Stimulated activated naive CD4-positive, alpha-beta T cell (primary cell): Measurements from ENCODE around the gene ELMO1.

Experiments used
- DNase-seq, 6 experiments: peaks; one replicate each; lab custom pipeline; 2025; lab: John Stamatoyannopoulos, UW

ELMO1 gene

DNA sequence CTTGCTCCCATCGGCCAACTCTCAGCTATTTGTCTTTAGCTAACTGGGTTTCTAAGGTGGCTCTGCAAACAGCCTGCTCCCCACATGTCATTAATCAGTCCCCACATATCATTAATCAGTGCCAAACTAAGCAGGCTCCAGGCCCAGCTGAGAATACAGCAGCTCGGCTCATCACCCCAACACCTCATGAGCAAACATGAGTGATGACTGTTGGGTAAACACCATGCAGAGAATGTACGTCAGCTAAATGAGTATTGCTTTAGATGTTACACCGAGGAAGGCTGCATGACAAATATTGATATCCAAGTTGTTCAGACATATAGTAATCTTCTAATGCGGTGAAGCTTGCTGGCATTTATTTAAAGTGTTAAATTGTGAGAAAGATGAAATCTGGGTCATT lies 536.9 kb downstream of the ELMO1 start:
- DNase-seq: no peak

DNA sequence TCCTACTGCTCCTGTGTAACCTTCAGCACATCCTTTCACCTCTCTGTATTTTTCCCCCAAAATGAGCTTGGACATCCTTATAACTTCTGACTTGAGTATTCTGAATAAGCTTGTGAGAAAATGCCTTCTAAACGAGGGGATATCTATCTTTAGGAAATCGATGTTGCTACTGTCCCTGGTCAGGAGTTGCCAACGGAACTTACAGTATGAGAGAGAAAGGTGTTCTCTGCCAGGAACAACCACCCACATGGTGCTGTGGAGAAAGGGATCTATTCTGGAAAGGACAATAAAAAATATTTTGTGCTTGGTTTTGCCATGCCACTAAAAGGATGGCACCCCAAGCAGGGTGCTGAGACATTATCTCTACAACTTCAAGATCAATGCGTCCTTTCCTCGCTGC lies 537.8 kb downstream of the ELMO1 start:
- DNase-seq: no peak

DNA sequence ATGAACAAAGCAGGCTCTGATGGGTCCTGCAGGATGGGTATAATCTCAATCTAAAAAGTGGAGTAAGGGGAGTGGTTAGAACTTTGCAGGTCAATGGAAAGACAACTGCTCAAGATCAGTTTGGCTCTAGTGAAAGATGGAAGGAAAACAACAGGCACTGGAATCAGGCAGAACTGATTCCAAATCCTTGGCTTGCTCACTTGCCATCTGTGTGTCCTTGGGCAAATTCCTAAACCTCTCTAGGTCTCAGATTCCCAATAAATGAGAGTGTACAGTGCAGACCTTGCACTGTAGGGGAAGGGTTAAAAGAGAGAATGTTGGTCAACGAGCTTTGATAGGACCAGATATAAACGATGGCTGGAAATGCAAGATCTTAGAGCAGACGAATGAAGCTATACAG lies 538.3 kb downstream of the ELMO1 start:
- no peak for DNase-seq

DNA sequence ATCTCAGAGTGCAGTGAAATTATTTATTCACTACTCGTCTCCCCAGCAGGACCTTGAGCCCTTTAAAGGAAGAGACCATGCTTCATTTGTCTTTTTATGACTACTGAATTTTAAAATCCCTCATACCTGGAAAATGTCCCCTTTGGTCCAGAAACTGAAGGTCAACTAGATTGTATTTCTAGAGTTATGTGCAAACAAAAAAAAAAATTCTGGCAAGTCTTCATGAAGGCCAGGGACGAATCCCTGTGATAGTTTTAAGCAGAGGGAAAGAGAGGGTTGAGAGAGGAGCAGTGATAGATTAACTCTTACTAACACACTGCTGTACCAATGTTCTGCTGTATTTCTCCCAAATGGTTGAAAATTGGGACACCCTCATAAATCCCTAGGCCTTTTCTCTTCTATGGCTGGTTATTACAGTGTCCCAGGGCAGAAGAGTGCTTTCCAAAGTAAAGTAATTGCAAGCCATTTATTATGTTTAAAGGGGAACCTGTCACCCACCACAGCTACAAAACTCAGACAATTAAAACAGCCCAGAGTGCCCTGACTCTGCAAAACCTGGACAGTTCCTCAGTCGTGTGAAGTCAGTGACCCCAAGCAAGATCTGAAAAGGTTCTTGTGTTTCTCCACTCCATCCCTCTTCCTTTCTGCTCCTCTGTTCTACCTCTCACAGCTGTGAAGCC lies 541.6 kb downstream of the ELMO1 start:
- no peak for DNase-seq

DNA sequence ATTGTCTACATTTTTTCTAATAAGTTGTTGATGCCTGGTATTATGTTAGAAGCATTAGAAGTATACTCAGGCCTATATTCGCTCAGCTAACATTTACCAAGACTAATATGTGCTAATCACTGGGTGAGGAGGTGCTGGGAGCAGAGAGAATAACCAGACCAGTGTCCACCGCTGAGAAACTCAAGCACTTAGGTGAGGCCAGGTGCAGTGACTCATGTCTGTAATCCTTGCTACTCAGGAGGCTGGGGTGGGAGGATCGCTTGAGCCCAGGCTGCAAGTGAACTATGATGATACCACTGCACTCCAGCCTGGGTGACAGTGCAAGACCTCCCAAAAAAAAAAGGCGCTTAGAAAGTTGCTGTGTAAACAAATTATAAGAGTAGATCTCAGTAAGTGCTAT lies 542.2 kb downstream of the ELMO1 start:
- DNase-seq: no peak

DNA sequence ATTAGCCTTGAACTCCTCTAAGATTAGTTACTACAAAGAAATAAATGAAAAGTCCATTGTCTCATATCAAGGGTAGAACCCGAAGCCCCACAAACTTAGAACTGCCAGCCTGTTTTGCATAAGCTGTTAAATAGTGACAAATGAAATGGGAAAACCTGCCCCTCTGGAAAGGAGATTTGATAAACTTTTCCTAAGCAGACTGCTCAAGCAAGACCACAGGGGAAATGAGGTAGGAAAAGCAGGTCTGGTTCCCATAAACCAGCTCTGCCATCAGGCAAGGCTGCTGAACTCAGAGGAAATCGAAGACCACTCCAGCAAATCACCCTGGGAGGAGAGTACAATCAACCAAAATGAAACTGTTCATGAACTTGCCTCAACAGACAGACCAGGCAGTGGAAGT lies 542.8 kb downstream of the ELMO1 start:
- no peak for DNase-seq

DNA sequence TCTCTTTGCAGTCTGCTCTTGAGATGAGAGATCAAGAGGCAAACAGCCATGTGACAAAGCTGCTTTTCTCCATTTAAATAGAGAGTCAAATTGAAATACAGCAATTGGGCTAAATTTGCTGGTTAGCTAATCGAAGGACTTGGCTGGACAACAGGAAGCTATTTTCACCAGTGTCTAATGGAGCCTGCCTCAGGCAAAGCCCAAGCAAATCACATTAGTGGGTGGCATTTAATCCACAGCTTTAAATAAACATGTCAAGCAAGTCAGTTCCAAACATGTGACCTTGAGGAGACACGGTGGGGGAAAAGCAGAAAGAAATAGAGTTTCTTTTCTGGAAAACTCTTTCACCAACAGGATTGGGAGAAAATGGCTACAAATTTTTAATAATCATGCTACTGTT lies 543.9 kb downstream of the ELMO1 start:
- DNase-seq: no peak

DNA sequence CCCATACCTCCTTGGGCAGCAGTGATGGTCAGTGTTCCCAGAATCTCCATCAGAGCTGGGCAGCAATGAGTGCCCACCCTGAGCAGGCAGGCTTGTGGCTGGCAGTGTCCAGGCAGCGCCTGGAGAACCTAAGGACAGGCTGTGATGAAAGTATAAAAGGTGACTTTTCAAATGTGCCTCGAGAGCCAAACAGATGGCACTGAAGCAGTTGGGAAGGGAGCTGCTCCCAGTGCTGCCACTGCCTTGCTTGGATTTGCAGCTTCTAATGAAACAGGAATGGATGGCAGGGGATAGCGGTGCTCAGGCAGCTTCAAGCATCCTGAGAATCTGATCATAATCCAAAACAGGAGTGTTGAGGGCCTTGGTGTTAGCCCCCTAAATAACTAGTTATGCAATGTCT lies 544.6 kb downstream of the ELMO1 start:
- no peak for DNase-seq

DNA sequence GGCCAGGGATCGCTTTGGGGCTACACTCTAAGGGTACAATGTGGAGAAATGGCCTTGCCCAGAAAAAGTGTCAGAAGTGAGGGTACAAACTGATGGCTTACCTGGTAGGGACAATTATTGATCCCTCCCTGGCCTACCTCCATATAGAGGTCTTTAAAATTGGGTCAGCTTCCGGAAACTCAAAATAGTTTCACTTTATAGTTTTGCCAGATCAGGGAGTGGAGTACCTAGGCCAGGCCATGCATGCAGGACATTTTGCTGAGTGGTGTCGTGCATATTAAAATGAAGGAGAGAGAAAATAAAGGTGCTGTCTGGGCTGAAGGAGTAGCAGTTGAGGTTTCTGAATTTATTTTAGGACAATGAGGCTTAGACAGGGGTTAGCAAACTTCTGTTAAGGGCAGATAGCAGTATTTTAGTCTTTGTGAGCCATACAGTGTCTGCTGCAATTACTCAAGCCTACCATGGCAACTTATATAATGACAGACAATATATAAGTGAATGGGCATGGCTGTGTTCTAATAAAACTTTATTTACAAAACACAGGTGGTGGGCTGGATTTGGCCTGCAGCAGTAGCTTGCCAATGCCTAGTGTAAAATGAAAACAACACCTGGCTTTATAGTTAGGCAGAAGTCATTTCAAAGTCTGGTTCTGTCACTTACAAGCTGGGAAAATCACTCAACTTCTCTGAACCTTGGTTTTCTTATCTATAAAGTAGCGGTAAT lies 547.5 kb downstream of the ELMO1 start:
- no peak for DNase-seq

DNA sequence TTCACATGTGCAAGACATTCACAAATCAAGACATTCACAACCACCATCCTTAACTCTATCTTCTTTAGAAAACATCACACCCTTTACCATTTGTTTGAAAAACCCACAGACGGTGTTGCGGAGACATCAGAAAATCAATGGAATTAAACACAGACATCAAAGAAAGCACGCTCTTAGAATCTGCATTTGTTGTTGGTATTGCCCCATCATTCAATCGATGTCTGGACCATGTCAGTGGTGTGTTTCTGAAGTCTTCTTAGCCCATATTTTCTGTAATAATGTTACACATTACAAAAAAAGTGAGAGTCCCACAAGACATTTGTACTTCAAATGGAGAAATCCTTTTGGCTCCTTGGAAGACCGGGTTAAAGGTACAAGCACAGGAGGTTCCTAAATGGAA lies 550.5 kb downstream of the ELMO1 start:
- DNase-seq: no peak

DNA sequence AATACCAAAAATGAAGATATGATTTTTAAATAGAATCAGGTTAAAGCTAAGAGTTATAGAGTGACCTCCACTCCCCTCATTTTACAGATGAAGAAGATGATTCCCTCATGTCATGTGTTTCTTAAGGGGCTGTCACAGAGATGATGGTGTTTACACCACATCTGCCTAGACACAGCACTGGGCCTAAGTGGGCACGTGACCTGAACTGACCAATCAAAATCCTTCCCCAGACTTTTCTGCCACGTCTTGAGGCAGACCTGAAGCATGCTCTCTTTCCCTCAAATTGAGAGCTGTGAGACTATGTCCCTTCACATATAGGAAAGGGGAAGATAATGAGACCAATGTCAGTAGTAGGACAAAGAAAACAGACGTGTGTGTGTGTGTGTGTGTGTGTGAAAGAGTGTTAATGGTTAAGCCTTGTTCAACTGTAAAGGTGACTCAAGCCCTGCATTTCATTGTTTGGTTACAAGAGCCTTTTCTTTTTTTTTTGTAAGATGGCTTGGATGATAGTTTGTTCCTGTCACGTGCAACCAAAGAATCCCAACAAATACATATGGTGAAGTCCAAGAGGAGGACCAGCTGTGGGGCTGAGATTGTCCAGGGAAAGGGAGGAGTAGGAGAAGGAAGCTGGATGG lies 551.6 kb downstream of the ELMO1 start:
- no peak for DNase-seq

DNA sequence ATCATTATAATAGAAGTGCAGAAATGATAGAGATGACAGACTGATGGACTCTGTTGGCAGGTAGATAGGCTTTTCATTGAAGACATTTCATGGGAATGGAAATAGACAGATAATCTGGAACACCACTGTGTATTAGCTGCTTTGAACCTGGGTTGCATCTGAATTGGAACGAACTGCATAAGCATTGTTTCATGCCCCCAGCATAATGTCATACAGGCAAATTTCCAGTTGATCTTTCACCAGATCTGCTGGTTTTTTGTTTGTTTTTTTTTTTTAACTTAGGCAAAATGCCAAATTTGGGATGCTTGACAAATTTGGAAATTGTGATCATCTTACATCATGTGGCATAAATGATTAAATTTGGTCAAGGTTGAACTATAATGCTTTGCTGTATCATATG lies 552.2 kb downstream of the ELMO1 start:
- DNase-seq: no peak

DNA sequence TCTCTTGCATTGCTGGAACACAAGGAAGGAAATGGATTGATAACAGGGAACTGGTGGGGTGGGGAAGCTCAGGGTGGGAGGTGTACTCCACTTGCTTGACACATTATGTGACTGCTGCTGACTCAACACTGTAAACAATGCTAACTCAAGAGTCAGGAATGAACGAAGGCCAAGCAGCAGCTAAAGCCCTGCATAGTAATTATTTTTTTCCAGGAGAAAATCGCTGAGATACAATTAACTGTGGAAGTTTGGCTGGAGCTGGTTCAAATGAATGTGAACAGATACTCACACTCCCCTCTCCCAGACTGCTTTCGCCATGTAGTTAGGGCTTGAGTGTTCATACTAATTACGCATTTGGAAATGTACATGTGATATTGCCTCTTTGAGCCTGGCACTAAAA lies 553.5 kb downstream of the ELMO1 start:
- no peak for DNase-seq

DNA sequence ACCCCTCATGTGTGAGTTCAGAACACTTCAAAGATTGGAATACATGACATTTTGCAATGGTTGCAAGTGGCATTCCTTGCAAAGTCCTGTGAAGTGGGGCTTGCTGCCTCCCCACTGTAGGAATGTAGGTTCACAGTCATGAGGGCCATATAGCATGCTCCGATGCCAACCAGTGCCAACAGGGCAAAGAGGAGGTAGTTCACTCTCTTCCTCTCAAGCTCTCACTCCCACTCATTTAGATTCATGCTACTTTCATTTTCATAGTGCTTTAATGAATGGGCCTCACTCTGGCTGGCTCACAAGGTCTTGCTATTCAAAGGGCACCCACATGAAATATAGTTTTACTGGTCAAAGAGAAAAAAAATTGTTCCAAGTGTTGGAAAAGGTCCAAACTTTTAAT lies 554.5 kb downstream of the ELMO1 start:
- DNase-seq: no peak

DNA sequence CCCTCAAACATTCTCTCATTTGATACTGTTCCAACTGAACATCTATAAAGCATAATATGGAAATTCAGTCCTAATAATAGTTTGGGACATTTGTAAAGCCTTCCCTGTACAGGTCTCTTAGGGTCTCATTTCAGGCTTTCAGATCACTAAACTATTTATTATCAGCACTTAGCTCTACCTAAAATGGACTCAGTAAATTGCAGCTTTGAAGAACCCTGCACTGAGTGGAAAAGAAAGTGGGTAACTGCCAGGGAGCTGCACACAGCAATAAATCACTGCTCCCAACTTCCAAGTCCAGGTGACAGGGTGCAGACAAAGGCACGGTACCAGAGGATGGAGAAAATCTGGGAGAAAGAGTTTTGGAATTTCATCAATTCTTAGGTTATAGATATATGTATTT lies 559.5 kb downstream of the ELMO1 start:
- no peak for DNase-seq

DNA sequence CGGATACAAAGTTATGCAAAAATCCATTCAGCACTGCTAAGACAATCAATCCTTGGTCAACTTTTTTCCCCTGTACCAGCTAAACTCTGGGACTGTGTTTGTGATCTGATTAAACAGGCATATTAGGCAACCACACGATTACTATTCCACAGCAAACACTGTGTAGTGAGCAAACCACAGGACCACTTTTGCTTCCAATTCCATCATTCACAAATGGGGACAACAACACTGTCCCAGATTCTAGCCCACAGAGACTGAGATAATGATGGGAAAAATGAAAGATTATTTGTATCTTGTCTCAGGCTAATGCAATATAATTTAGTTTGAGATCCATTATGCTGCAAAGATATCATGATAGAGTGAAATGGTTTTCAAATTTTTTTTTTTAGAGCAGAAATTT lies 560.7 kb downstream of the ELMO1 start:
- DNase-seq: no peak

DNA sequence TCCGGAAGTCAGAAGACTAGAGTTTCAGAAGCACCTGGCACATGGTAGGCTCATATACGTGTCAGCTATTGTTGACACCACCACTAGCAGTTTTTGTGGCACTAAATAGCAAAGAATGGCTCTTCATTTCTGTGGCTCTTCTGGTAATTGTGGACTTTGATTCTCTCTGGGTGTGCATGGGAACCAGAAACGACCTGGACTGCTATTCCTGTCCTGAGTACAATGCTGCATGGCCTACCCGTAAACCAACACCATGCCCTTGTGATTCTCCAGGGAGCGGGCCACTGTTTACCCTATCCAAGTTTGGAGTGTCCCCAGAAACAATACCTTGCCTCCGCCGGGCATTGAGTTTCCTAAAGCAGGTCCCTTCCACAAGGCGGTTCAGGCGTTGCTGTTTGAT lies 561.4 kb downstream of the ELMO1 start:
- DNase-seq: no peak

DNA sequence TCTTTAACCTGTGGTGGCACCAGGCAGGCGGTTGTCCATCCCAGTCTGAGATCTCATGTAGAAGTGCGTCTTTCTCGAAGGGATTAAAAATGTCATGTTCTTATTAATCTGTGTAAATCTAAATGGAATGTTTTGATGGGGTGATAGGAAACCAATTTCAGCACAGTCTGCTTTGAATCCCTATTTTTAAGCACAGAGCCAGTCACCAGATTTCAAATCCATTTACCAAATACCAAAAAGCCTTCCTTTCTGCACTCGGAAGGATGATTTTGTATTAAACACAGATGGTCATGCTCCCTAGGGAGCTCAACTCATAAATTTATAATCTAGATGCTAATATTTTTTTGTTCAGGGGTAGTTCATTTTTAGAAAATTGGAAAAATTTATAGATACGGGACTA lies 563.8 kb downstream of the ELMO1 start:
- no peak for DNase-seq

DNA sequence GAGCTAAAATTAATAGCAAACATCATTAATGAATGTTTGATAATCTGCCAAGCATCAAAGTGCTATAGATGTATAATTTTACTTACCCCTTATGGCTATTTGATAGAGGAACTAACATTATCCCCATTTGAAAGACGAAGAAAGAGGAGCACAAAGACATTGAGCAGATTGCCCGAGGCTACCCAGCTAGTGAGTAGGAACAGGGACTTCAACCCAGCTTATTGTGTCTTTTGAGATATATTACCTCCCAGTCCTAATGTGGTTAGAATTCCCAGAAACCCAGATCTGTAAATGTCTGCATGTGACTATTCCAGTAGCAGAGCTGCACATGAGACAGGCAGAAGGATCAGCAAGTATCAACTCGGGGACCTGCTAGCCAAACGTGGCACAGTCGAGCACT lies 564.3 kb downstream of the ELMO1 start:
- no peak for DNase-seq

DNA sequence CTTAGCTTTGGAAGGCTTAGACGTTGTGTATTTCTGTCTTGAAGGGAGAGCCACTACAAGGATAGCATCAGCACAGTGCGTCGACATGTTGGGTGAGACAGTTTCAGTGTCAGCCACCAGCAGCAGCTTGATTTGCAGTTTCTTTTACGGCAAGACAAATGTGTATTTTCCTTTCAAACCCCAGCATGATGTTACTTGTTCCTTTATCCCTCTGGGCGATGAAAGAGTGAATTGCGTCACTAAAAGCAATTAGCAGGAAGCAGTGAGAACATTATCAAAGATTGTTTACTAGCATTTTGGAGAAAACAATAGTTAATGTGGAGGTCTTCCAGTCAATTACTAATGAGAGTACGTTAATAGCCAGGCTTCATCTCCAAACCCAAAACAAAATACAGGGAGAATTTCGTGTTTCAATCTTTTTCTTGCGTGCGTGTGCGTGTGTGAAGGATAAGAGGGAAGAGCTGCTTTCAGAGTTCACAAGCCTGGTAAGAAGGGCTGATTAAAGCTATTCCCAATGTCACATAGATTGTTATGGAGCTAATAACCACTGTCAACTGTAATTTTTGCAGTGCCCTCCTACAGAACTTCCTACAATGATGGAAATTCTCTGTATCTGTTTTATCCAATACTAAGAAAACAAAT lies 567.3 kb downstream of the ELMO1 start:
- no peak for DNase-seq

DNA sequence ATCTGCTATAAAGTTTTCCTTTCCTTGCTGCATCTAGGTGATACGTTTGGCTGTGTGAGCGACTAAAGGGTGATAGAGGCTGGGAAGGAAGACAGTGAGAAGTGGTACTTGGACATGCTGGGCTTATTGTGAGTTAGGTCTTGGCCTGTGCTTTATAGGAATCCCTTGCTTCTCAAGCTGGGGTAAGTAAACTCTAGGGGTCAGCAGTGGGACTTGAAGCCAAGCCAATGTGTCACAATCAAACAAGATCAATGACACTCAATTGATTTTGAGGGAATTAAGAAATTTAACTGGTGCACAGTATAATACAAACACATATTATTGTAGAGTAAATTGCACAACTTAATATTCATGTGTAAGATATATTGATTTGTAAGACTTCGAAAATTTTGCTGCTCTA lies 568.6 kb downstream of the ELMO1 start:
- DNase-seq: no peak

DNA sequence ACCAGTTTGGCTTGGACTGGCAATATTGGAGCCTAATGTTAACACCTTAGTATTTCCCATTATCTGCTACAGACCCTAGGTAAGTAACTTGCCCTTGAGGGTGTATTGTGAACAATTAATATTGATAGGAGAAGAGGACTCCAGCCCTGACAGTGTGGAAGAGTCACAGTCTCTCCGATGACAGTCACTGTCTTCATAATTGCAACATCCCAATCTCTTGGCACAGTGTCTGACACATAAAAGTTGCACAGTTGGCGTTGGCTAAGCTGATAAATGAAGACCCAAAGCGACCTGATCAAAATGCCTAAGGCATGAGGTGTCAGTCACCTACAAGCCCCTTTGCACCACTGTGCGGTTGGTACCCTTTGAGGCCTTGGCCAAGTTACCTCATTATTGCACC lies 569.6 kb downstream of the ELMO1 start:
- no peak for DNase-seq

DNA sequence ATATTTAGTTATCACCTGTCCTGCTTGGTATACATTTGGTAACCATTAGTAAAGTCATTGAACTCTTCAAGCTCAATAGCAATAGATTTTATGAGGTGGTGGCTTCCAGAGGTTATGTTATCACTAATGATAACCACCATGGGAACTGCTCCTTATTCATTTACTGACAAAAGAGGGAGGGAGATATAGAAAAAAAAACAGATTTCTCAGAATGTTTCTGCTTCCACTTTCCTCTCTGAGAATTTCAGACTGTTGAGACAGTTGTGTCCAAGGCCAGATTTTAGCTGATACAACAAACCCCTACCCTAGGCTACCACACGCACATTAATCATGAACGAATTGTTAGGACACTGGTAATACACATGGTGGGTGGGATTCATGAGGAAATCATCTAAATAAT lies 570.4 kb downstream of the ELMO1 start:
- no peak for DNase-seq
